ENCODE results near the gene WIPI1.

Gene WIPI1

DNA sequence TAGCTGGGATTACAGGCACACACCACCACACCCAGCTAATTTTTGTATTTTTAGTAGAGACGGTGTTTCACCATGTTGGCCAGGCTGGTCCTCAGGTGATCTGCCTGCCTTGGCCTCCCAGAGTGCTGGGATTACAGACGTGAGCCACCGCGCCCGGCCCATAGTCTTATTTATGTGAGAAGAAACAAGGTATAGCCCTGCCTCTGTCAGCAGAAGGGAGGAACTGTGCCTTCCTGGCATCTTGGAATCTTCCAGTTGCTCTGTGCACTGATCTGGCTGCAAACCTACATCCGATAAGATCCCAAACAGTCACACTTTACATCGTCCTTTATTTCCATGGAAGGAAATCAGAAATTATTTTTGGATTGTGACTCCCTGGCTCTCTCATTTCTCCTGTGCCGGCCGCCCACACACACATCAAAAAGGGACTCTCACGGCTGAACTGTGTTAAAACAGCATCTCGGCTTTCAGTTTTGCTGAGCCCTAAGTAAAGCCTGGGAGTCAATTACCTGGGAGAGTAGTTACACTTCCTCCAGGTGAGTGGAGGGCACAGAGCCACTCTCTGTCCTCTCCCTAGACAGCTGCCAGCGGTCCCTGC is 23.3 kb downstream of the WIPI1 start:
- H3K4me3 ChIP-seq (ENCODE audit: low read depth, low read length): no peak overlapping the region
- DNase-seq (ENCODE audit: low read depth): no peak
- TF ChIP-seq, protein P1, sequence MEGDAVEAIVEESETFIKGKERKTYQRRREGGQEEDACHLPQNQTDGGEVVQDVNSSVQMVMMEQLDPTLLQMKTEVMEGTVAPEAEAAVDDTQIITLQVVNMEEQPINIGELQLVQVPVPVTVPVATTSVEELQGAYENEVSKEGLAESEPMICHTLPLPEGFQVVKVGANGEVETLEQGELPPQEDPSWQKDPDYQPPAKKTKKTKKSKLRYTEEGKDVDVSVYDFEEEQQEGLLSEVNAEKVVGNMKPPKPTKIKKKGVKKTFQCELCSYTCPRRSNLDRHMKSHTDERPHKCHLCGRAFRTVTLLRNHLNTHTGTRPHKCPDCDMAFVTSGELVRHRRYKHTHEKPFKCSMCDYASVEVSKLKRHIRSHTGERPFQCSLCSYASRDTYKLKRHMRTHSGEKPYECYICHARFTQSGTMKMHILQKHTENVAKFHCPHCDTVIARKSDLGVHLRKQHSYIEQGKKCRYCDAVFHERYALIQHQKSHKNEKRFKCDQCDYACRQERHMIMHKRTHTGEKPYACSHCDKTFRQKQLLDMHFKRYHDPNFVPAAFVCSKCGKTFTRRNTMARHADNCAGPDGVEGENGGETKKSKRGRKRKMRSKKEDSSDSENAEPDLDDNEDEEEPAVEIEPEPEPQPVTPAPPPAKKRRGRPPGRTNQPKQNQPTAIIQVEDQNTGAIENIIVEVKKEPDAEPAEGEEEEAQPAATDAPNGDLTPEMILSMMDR (IDR thresholded peaks at IDR 0.05; ENCODE audit: low read depth, low read length): no peak
- TF ChIP-seq POLR2A (IDR thresholded peaks at IDR 0.05; ENCODE audit: extremely low read depth, insufficient read length): no peak
- TF ChIP-seq, protein P2, sequence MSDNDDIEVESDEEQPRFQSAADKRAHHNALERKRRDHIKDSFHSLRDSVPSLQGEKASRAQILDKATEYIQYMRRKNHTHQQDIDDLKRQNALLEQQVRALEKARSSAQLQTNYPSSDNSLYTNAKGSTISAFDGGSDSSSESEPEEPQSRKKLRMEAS (IDR thresholded peaks at IDR 0.05; ENCODE audit: low read depth, low read length): no peak
- no peak for TF ChIP-seq MYC (IDR thresholded peaks at IDR 0.05; ENCODE audit: low read depth, low read length)

DNA sequence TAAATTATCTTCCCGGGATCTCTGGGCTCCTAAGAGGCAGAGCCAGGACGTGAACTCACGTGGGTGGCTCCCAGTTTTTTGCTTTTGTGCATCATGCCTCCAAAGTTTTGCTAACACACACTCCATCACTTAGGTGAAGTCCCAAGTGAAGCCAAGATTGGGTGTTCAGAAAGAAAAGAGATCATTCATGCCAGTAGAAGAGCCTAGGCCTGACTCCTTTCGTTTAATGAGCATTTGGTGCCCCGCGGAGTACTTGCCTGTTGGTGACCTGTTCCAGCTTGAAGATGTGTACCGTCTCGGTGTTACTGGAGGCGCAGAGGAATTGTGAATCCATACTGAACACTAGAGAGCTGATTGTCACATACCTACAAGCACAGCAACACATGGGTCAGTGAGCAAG is 24.1 kb downstream of the WIPI1 start:
- no peak for DNase-seq (ENCODE audit: low read depth)
- no peak for TF ChIP-seq POLR2A (IDR thresholded peaks at IDR 0.05; ENCODE audit: extremely low read depth, insufficient read length)
- no peak for TF ChIP-seq MYC (IDR thresholded peaks at IDR 0.05; ENCODE audit: low read depth, low read length)
- TF ChIP-seq, protein P2 (IDR thresholded peaks at IDR 0.05; ENCODE audit: low read depth, low read length): no peak
- TF ChIP-seq, protein P1 (IDR thresholded peaks at IDR 0.05; ENCODE audit: low read depth, low read length): no peak

DNA sequence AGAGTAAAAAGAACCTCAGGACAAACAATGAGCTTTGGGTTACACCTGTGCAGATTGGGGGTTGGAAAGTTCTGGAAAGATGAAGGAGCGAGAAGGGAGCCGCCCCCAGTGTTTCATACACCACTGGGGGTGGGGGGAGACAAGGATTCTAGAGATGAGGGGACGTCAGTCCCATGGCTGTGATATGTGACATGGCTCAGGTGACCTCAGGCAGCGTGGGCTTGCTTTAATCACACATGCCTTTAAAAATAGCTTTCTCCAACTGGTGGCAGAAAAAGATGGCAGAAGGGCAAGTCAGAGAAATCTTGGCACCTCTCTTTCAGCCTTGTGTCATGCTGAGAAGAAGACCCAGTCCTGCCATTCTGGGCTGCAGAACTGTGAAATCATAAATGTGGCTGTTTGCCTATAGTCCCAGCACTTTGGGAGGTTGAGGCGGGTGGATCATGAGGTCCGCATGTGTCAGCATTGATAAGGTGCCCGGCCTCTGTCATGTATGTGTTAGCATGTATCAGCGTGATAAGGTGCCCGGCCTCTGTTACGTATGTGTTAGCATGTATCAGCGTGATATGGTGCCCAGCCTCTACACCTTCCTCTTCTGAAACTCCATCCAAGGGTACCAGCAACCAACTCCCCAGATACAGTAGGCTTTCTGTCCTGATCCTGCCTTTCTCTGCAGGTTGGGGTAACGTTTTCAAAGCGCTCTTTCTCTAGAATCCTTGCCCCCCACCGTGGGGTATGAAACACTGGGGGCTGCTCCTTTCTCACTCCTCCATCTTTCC is 25.0 kb downstream of the WIPI1 start:
- DNase-seq (ENCODE audit: low read depth): no peak
- no peak overlapping the region for H3K4me3 ChIP-seq (ENCODE audit: low read depth, low read length)
- TF ChIP-seq, protein P2 (IDR thresholded peaks at IDR 0.05; ENCODE audit: low read depth, low read length): no peak
- TF ChIP-seq POLR2A (IDR thresholded peaks at IDR 0.05; ENCODE audit: extremely low read depth, insufficient read length) (no peak), MYC (IDR thresholded peaks at IDR 0.05; ENCODE audit: low read depth, low read length) (no peak)
- TF ChIP-seq, protein P1 (IDR thresholded peaks at IDR 0.05; ENCODE audit: low read depth, low read length): no peak

More for the DNA sequence above, 24.1 kb downstream of the WIPI1 start:
- H3K4me3 ChIP-seq (ENCODE audit: low read depth, low read length): no peak overlapping the region

DNA sequence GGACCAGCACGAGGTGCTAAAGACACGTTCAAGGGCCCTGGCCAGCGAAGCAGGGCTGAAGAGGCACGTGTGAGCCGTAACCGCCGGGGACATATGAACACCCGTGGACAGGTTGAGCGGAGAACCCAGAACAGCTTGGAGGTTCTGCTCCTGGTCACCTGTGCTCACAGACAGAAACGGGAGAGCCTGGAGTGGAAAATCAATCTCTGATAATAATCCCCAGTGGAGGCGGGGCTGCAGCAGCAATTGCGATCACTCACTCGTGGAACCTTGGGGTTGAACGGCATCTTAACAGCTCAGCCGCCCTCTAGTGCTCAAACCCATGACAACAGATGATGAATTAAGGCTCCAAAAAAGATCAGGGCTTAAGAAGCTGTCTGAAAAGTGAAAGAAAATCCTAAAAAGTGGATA is 25.6 kb downstream of the WIPI1 start:
- no peak overlapping the region for H3K4me3 ChIP-seq (ENCODE audit: low read depth, low read length)
- TF ChIP-seq, protein P2 (IDR thresholded peaks at IDR 0.05; ENCODE audit: low read depth, low read length): no peak
- TF ChIP-seq, protein P1 (IDR thresholded peaks at IDR 0.05; ENCODE audit: low read depth, low read length): peak; percentile 32
- peak; percentile 61 for DNase-seq (ENCODE audit: low read depth)

DNA sequence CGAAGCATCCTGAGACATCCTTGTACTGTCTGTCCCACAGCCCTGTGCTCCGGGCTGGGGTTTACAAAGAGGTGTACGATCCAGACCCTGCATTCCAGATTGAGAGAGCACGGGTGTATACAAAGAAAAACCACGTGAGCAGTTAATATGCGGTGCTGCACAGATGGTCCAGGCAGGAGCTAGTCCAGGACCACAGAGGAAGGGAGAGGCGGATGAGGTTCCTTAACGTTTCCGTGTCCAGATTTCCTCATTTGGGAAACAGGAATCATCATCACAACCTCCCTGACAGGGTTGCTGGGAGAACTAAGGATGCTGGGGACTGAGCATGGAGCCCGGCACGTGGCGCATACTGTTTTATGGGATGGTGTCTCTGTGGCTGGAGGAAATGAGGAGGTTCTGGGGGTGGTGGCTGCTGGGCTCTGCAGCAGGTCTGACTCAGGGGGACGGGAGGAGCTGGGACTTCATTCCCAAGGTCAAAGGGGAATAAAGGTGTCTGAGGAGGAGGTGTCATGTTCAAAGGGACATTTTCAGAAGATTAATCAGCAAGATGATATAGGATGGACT is 26.2 kb downstream of the WIPI1 start:
- DNase-seq (ENCODE audit: low read depth): no peak
- TF ChIP-seq POLR2A (IDR thresholded peaks at IDR 0.05; ENCODE audit: extremely low read depth, insufficient read length) (no peak), MYC (IDR thresholded peaks at IDR 0.05; ENCODE audit: low read depth, low read length) (no peak)
- TF ChIP-seq, protein P2 (IDR thresholded peaks at IDR 0.05; ENCODE audit: low read depth, low read length): no peak
- TF ChIP-seq, protein P1 (IDR thresholded peaks at IDR 0.05; ENCODE audit: low read depth, low read length): no peak
- no peak overlapping the region for H3K4me3 ChIP-seq (ENCODE audit: low read depth, low read length)

All from NB4 (cell line).